ENCODE results near the gene MTR. TPM values are rescaled to one million over a fixed set of nuclear protein-coding genes. Genes with fewer than 3 reads are reported as not detected.

The MTR gene
- total and polyA plus RNA-seq, 9 of the 15 experiments (the other 6 are each of a cell fraction or from before 2014, with no cell fraction given) = 3.4 to 44.3 (median 20.3) TPM

GRCh38 chr1:236913371-236914037 is 118.4 kb downstream of the MTR start (continued):
- TF ChIP-seq ZNF318 (IDR thresholded peaks at IDR 0.05; ENCODE audit: borderline replicate concordance in 1 of 2, low read depth in 1 of 2) (no peak), SMARCC2 (IDR thresholded peaks at IDR 0.05; ENCODE audit: low read depth) (peak; percentile 97), ZNF121 (CRISPR knock-in tag; conservative IDR thresholded peaks at IDR 0.05) (no peak), MTA3 (IDR thresholded peaks at IDR 0.05; ENCODE audit: borderline replicate concordance) (peak; percentile 75; the same call in 1 of the 2 replicates), SAP30 (IDR thresholded peaks at IDR 0.05; ENCODE audit: borderline replicate concordance, insufficient read depth, low read depth, low read length, poor library complexity, severe bottlenecking) (no peak), ZKSCAN3 (CRISPR knock-in tag; IDR thresholded peaks at IDR 0.05) (no peak), ZNF41 (CRISPR knock-in tag; conservative IDR thresholded peaks at IDR 0.05) (no peak; the same call in 1 of the 2 replicates), ZNF518B (CRISPR knock-in tag; IDR thresholded peaks at IDR 0.05) (no peak), ZNF174 (CRISPR knock-in tag; IDR thresholded peaks at IDR 0.05) (no peak), ZNF778 (CRISPR knock-in tag; IDR thresholded peaks at IDR 0.05) (no peak), ZNF707 (CRISPR knock-in tag; conservative IDR thresholded peaks at IDR 0.05) (no peak)
- TF ChIP-seq, protein P1, sequence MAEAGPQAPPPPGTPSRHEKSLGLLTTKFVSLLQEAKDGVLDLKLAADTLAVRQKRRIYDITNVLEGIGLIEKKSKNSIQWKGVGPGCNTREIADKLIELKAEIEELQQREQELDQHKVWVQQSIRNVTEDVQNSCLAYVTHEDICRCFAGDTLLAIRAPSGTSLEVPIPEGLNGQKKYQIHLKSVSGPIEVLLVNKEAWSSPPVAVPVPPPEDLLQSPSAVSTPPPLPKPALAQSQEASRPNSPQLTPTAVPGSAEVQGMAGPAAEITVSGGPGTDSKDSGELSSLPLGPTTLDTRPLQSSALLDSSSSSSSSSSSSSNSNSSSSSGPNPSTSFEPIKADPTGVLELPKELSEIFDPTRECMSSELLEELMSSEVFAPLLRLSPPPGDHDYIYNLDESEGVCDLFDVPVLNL (CRISPR knock-in tag; IDR thresholded peaks at IDR 0.05; ENCODE audit: low read depth) = no peak

All from K562 (cell line).